WTC11 (cell line): ENCODE data around the gene KCNIP1. TPM values are rescaled to one million over a fixed set of nuclear protein-coding genes. Genes with fewer than 3 reads are reported as not detected.

Experiments used
- ATAC-seq: fragments of 200-7000 bp; cut with Tn5 transposase; 2 replicates; pipeline ENCODE4 v1.10.0; 2021; ENCODE audit warnings: mild to moderate bottlenecking, moderate library complexity
- CTCF ChIA-PET: fragments of 300-600 bp; sonication (Branson Sonifier 250); formaldehyde crosslinking; loops from one replicate; lab custom pipeline; 2021; ENCODE audit warnings: antibody characterized with exemption; lab: Charles Lee
- POLR2A ChIA-PET: fragments of 350-600 bp; sonication (Branson Sonifier 250); formaldehyde crosslinking; loops from one replicate; lab custom pipeline; 2021; ENCODE audit warnings: antibody characterized with exemption; lab: Charles Lee
- DNase-seq: peaks from one replicate; pipeline ENCODE4 v3.0.0; 2021; ENCODE audit warnings: low spot score
- H3K27ac Mint-ChIP-seq: 2 replicates; pipeline ENCODE4 v1.8.0; 2021; ENCODE audit warnings: mixed read lengths
- H3K27me3 Mint-ChIP-seq: 2 replicates; pipeline ENCODE4 v1.8.0; 2021; ENCODE audit warnings: low read depth, mild to moderate bottlenecking, moderate library complexity, mixed read lengths
- H3K36me3 Mint-ChIP-seq: 2 replicates; pipeline ENCODE4 v1.8.0; 2021; ENCODE audit warnings: mixed read lengths
- H3K4me1 Mint-ChIP-seq: 2 replicates; pipeline ENCODE4 v1.8.0; 2022; ENCODE audit warnings: mixed read lengths
- H3K4me3 Mint-ChIP-seq: 2 replicates; pipeline ENCODE4 v1.8.0; 2021; ENCODE audit warnings: mild to moderate bottlenecking, moderate library complexity, mixed read lengths
- H3K9me3 Mint-ChIP-seq: 2 replicates; pipeline ENCODE4 v1.8.0; 2021; ENCODE audit warnings: mixed read lengths
- ATF6 ChIP-seq: sonication (generic); formaldehyde crosslinking; IDR thresholded peaks from 2 replicates; pipeline ENCODE4 v1.8.1; 2023; ENCODE audit warnings: mild to moderate bottlenecking, missing genetic modification reagents
- CDX4 ChIP-seq: fragments of 250-450 bp; sonication (Bioruptor Pico); IDR thresholded peaks from 2 replicates; pipeline ENCODE4 v1.9.0; 2021; ENCODE audit warnings: moderate library complexity, mild to moderate bottlenecking, inconsistent platforms, borderline replicate concordance
- E2F4 ChIP-seq: sonication (generic); formaldehyde crosslinking; IDR thresholded peaks from 2 replicates; pipeline ENCODE4 v1.8.1; 2022; ENCODE audit warnings: low read depth, mild to moderate bottlenecking, moderate library complexity, missing genetic modification reagents, borderline replicate concordance
- ELF4 ChIP-seq: sonication (generic); formaldehyde crosslinking; IDR thresholded peaks from 2 replicates; pipeline ENCODE4 v1.8.1; 2022; ENCODE audit warnings: low read depth, mild to moderate bottlenecking, moderate library complexity, missing genetic modification reagents
- ESRRA ChIP-seq: sonication (generic); formaldehyde crosslinking; IDR thresholded peaks from 2 replicates; pipeline ENCODE4 v1.8.1; 2022; ENCODE audit warnings: mild to moderate bottlenecking, missing genetic modification reagents, borderline replicate concordance
- GTF2I ChIP-seq: fragments of 250-450 bp; sonication (Bioruptor Pico); conservative IDR thresholded peaks from 2 replicates; pipeline ENCODE4 v1.4.0; 2021; ENCODE audit warnings: mild to moderate bottlenecking
- KAT7 ChIP-seq: sonication (generic); formaldehyde crosslinking; IDR thresholded peaks from 2 replicates; pipeline ENCODE4 v1.8.1; 2023; ENCODE audit warnings: missing genetic modification reagents, mild to moderate bottlenecking, borderline replicate concordance
- MLX ChIP-seq: sonication (generic); formaldehyde crosslinking; IDR thresholded peaks from 2 replicates; pipeline ENCODE4 v1.8.1; 2023; ENCODE audit warnings: mild to moderate bottlenecking, missing genetic modification reagents, moderate library complexity
- MXD4 ChIP-seq: fragments of 250-450 bp; sonication (Bioruptor Pico); IDR thresholded peaks from 2 replicates; pipeline ENCODE4 v1.8.0; 2021; ENCODE audit warnings: mild to moderate bottlenecking, moderate library complexity, borderline replicate concordance
- MYBL2 ChIP-seq: sonication (generic); formaldehyde crosslinking; IDR thresholded peaks from 2 replicates; pipeline ENCODE4 v1.8.1; 2023; ENCODE audit warnings: mild to moderate bottlenecking, moderate library complexity, missing genetic modification reagents
- SOX15 ChIP-seq: fragments of 250-450 bp; sonication (Bioruptor Pico); IDR thresholded peaks from 2 replicates; pipeline ENCODE4 v1.9.0; 2021; ENCODE audit warnings: mild to moderate bottlenecking
- USF1 ChIP-seq: sonication (generic); formaldehyde crosslinking; IDR thresholded peaks from 2 replicates; pipeline ENCODE4 v1.8.0; 2022; ENCODE audit warnings: mild to moderate bottlenecking, missing genetic modification reagents
- ZNF121 ChIP-seq: sonication (generic); formaldehyde crosslinking; IDR thresholded peaks from 2 replicates; pipeline ENCODE4 v1.8.0; 2023; ENCODE audit warnings: missing genetic modification reagents
- ZNF671 ChIP-seq: fragments of 250-450 bp; sonication (Bioruptor Pico); IDR thresholded peaks from 2 replicates; pipeline ENCODE4 v1.8.0; 2021; ENCODE audit warnings: mild to moderate bottlenecking
- total RNA-seq: library from RNA; stranded (reverse); gene quantifications from 3 replicates; pipeline ENCODE4 v1.2.3, GENCODE V29; 2021

Gene KCNIP1
- total RNA-seq, 1 experiment from 2014 or later = 0.59 TPM

GRCh38 chr5:170495825-170496661 lies 7.8 kb upstream of the KCNIP1 start (continued):
- TF ChIP-seq CDX4 (CRISPR knock-in tag) = no peak
- no peak for TF ChIP-seq ESRRA (CRISPR knock-in tag)
- no peak for TF ChIP-seq MXD4 (CRISPR knock-in tag)
- TF ChIP-seq KAT7 = no peak
- no peak for TF ChIP-seq GTF2I
- TF ChIP-seq ZNF121 (CRISPR knock-in tag) = no peak
- TF ChIP-seq, all 79 proteins: peak for 0

GRCh38 chr5:170496662-170497028 lies 7.2 kb upstream of the KCNIP1 start:
- POLR2A ChIA-PET = no interaction called here
- no peak overlapping the region for H3K27ac Mint-ChIP-seq

More at GRCh38 chr5:170496662-170497028, 7.2 kb upstream of the KCNIP1 start:
- H3K4me3 Mint-ChIP-seq = no peak overlapping the region
- no peak for ATAC-seq
- no peak for TF ChIP-seq ATF6 (CRISPR knock-in tag)
- no peak for TF ChIP-seq ELF4 (CRISPR knock-in tag)
- no peak for TF ChIP-seq USF1 (CRISPR knock-in tag)
- no peak for TF ChIP-seq MYBL2 (CRISPR knock-in tag)
- no peak for TF ChIP-seq ZNF671
- TF ChIP-seq CDX4 (CRISPR knock-in tag) = no peak
- TF ChIP-seq MLX (CRISPR knock-in tag) = no peak
- TF ChIP-seq E2F4 (CRISPR knock-in tag) = no peak
- no peak for TF ChIP-seq SOX15 (CRISPR knock-in tag)
- peaks cover 7% of the 10 kb centered on the region; the same call in 1 of the 2 replicates for H3K4me1 Mint-ChIP-seq
- no peaks in the 10 kb centered on the region for H3K9me3 Mint-ChIP-seq
- no peak for DNase-seq
- CTCF ChIA-PET = interaction anchor here (1.1 kb wide), 1 partner anchor 12 kb away, joined by 4 read pairs; no protein-coding TSS in a partner anchor
- no peaks in the 10 kb centered on the region; the same call in none of the 2 replicates for H3K27me3 Mint-ChIP-seq
- H3K36me3 Mint-ChIP-seq = no peaks in the 10 kb centered on the region
